Renal pelvis (tissue), 4 donors: Measurements from ENCODE around the gene SMARCA2. TPM values are rescaled to one million over a fixed set of nuclear protein-coding genes. Genes with fewer than 3 reads are reported as not detected.

Source experiments
- DNase-seq: peaks from one replicate; pipeline ENCODE4 v3.0.0-alpha.2; 2013
- polyA plus RNA-seq, 3 donors: library from polyadenylated mRNA; unstranded; fragments of 120-200 nt; gene quantifications; one replicate each; pipeline ENCODE4 v1.2.1, GENCODE V29; 2013; ENCODE audit not compliant: insufficient read length in 3 of 3

SMARCA2 gene
- polyA plus RNA-seq, 3 donors, result 75.9 to 115 (median 106) TPM

- DNase-seq, result no peak
Measured at GRCh38 chr9:2166203-2166602, 151.1 kb downstream of the SMARCA2 start.

- no peak for DNase-seq
Measured at GRCh38 chr9:2169035-2169434, 153.9 kb downstream of the SMARCA2 start.

GRCh38 chr9:2170722-2171121 lies 155.6 kb downstream of the SMARCA2 start:
- no peak for DNase-seq

GRCh38 chr9:2173170-2173569 lies 158.0 kb downstream of the SMARCA2 start:
- no peak for DNase-seq

- no peak for DNase-seq
Measured at GRCh38 chr9:2173861-2174260, 158.7 kb downstream of the SMARCA2 start.

GRCh38 chr9:2174306-2174705 lies 159.2 kb downstream of the SMARCA2 start:
- DNase-seq, result no peak

- no peak for DNase-seq
Measured at GRCh38 chr9:2174911-2175310, 159.8 kb downstream of the SMARCA2 start.

- no peak for DNase-seq
Measured at GRCh38 chr9:2177121-2177520, 162.0 kb downstream of the SMARCA2 start.

GRCh38 chr9:2178034-2178734 lies 163.0 kb downstream of the SMARCA2 start:
- DNase-seq, result no peak

GRCh38 chr9:2179567-2179966 lies 164.4 kb downstream of the SMARCA2 start:
- DNase-seq, result no peak

GRCh38 chr9:2180154-2180553 lies 165.0 kb downstream of the SMARCA2 start:
- DNase-seq, result no peak

- DNase-seq, result no peak
Measured at GRCh38 chr9:2180704-2181103, 165.6 kb downstream of the SMARCA2 start.

GRCh38 chr9:2181792-2182191 lies 166.6 kb downstream of the SMARCA2 start:
- no peak for DNase-seq

GRCh38 chr9:2190939-2191608 lies 175.9 kb downstream of the SMARCA2 start:
- no peak for DNase-seq

- DNase-seq, result no peak
Measured at GRCh38 chr9:2191609-2191972, 176.4 kb downstream of the SMARCA2 start.

- DNase-seq, result no peak
Measured at GRCh38 chr9:2192356-2192979, 177.3 kb downstream of the SMARCA2 start.

GRCh38 chr9:2193552-2193951 lies 178.4 kb downstream of the SMARCA2 start:
- DNase-seq, result no peak

GRCh38 chr9:2195211-2195610 lies 180.1 kb downstream of the SMARCA2 start:
- no peak for DNase-seq

- DNase-seq, result no peak
Measured at GRCh38 chr9:2196757-2197156, 181.6 kb downstream of the SMARCA2 start.

- DNase-seq, result no peak
Measured at GRCh38 chr9:2198956-2199635, 183.9 kb downstream of the SMARCA2 start.

- DNase-seq, result no peak
Measured at GRCh38 chr9:2199999-2200796, 185.1 kb downstream of the SMARCA2 start.

- DNase-seq, result no peak
Measured at GRCh38 chr9:2208465-2208864, 193.3 kb downstream of the SMARCA2 start.
